Keratinocyte (primary cell): ENCODE results near the gene ALKBH2. TPM values are rescaled to one million over a fixed set of nuclear protein-coding genes. Genes with fewer than 3 reads are reported as not detected.

Source experiments
- DNase-seq: peaks from one replicate; pipeline ENCODE4 v3.0.0-alpha.2; 2011; ENCODE audit warnings: low read depth, missing footprints, low spot score
- FAIRE-seq: peaks from 2 replicates; lab custom pipeline; 2011; peaks lifted over from hg19 to GRCh38; lab: Jason Lieb, UNC
- H2AFZ ChIP-seq: 2 replicates; pipeline ENCODE4 v1.6.0; 2012; ENCODE audit warnings: low read length, control low read depth, inconsistent platforms; ENCODE audit not compliant: control insufficient read depth
- H3K27ac ChIP-seq: 2 replicates; pipeline ENCODE4 v1.5.1; 2011; ENCODE audit warnings: low read length; ENCODE audit not compliant: control insufficient read depth, insufficient read depth
- H3K27me3 ChIP-seq: 3 replicates; pipeline ENCODE4 v1.6.0; 2011; ENCODE audit warnings: low read length; ENCODE audit not compliant: control insufficient read depth, insufficient read depth; ENCODE audit errors: extremely low read depth
- H3K36me3 ChIP-seq, 2 experiments: 2 replicates in 1 of 2; 3 replicates in 1 of 2; pipeline ENCODE4 v1.5.1; 2011; ENCODE audit warnings: low read length in 2 of 2, mild to moderate bottlenecking in 1 of 2; ENCODE audit not compliant: control insufficient read depth in 2 of 2, insufficient read depth in 2 of 2; ENCODE audit errors: extremely low read depth in 1 of 2
- H3K4me1 ChIP-seq: 3 replicates; pipeline ENCODE4 v1.5.1; 2011; ENCODE audit warnings: low read length; ENCODE audit not compliant: control insufficient read depth, insufficient read depth; ENCODE audit errors: extremely low read depth
- H3K4me2 ChIP-seq: 3 replicates; pipeline ENCODE4 v1.6.0; 2011; ENCODE audit warnings: low read depth, low read length; ENCODE audit not compliant: control insufficient read depth, insufficient read depth; ENCODE audit errors: extremely low read depth
- H3K4me3 ChIP-seq, 3 experiments: fragments of 200-600 bp in 1 of 3; sonication (generic) in 1 of 3; 2 replicates in 2 of 3; 3 replicates in 1 of 3; pipeline ENCODE4 v1.5.1; 2011 to 2016; ENCODE audit warnings: low read length in 3 of 3, mild to moderate bottlenecking in 3 of 3, control low read depth in 2 of 3, inconsistent platforms in 1 of 3, low read depth in 1 of 3, mixed read lengths in 1 of 3, mixed run types in 1 of 3, moderate library complexity in 1 of 3; ENCODE audit not compliant: control insufficient read depth in 2 of 3, insufficient read depth in 2 of 3; ENCODE audit errors: extremely low read depth in 1 of 3
- H3K79me2 ChIP-seq: 2 replicates; pipeline ENCODE4 v1.6.0; 2012; ENCODE audit warnings: low read length; ENCODE audit not compliant: control insufficient read depth, insufficient read depth
- H3K9ac ChIP-seq: 3 replicates; pipeline ENCODE4 v1.6.0; 2011; ENCODE audit warnings: low read length; ENCODE audit not compliant: control insufficient read depth, insufficient read depth; ENCODE audit errors: extremely low read depth
- H3K9me1 ChIP-seq: 3 replicates; pipeline ENCODE4 v1.6.0; 2011; ENCODE audit warnings: low read length; ENCODE audit not compliant: control insufficient read depth, insufficient read depth; ENCODE audit errors: extremely low read depth
- H3K9me3 ChIP-seq: 2 replicates; pipeline ENCODE4 v1.5.1; 2012; ENCODE audit warnings: low read depth, low read length; ENCODE audit not compliant: control insufficient read depth
- H4K20me1 ChIP-seq: 3 replicates; pipeline ENCODE4 v1.6.0; 2011; ENCODE audit warnings: low read length; ENCODE audit not compliant: control insufficient read depth, insufficient read depth; ENCODE audit errors: extremely low read depth
- EZH2 ChIP-seq: IDR thresholded peaks from one replicate; pipeline ENCODE4 v1.6.1; 2012; ENCODE audit warnings: inconsistent platforms, mild to moderate bottlenecking, low read length, moderate library complexity
- dilution Hi-C: fragments of 300-500 bp; cut with MboI; formaldehyde crosslinking; loops from one replicate; pipeline ENCODE4 v1.7.0; 2020; ENCODE audit warnings: low sequenced_read_pairs; ENCODE audit not compliant: extremely low pct_ligation_motif_present
- polyA plus RNA-seq, 5 experiments: library from polyadenylated mRNA; depleted of rRNA in 3 of 5; stranded (reverse) in 3 of 5; stranded (forward) in 1 of 5; unstranded in 1 of 5; fragments of >200 nt; gene quantifications; 1 replicate in 1 of 5; 2 replicates in 3 of 5; 3 replicates in 1 of 5; pipeline versions ENCODE4 v1.2.1 to v1.2.3, GENCODE V29; 2011 to 2012; ENCODE audit warnings: missing spikeins in 2 of 5, low read depth in 1 of 5, low replicate concordance in 1 of 5
- TF ChIP-seq, protein P1 (sequence below), 3 experiments: IDR thresholded peaks in 1 of 3; conservative IDR thresholded peaks in 1 of 3; optimal IDR thresholded peaks in 1 of 3; 2 replicates in 2 of 3; 3 replicates in 1 of 3; pipeline versions ENCODE3 to v1.5.1; 2011; ENCODE audit warnings: low read length in 3 of 3, mild to moderate bottlenecking in 3 of 3, moderate library complexity in 2 of 3, control low read depth in 1 of 3, inconsistent platforms in 1 of 3; ENCODE audit not compliant: insufficient read depth in 2 of 3; ENCODE audit errors: extremely low read depth in 1 of 3

ALKBH2 gene
- polyA plus RNA-seq, 1 donor (not counting 4 experiments of a cell fraction or from before 2014, with no cell fraction given), result 25.2 TPM

DNA sequence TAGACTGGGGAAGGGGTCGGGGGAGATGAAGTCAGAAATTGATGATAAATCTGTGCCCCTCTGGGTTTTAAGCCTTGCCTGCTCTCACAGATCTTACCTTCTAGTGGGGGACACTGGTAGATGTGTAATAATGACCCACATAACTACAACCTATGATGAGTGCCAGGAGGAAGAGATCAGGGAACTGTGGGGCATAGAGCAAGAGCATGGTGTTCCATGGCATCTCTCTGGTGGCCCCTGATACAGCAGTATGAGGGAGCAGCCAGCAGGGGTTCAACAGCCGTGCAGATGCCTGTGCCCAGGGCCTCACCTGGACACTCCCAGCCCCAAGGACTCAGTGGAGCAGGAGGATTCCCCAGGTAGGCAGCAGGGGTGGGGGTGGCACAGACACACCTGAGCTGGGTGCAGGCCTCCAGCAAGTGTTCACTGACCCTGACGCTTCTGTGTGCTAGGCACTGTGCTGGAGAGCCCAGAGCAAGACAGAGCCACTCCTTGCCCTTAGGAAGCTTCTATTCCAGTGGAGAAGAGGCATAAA, 28.1 kb upstream of the ALKBH2 start:
- H3K9me3 ChIP-seq, result no peaks in the 10 kb centered on the region
- H2AFZ ChIP-seq, result no peak overlapping the region
- H3K4me2 ChIP-seq, result no peak overlapping the region
- dilution Hi-C loops, result loop anchor here (25.0 kb wide), 1 partner anchor 266 kb away; no protein-coding TSS in a partner anchor
- H3K4me1 ChIP-seq, result no peaks in the 10 kb centered on the region
- TF ChIP-seq EZH2, result no peak
- TF ChIP-seq, protein P1, sequence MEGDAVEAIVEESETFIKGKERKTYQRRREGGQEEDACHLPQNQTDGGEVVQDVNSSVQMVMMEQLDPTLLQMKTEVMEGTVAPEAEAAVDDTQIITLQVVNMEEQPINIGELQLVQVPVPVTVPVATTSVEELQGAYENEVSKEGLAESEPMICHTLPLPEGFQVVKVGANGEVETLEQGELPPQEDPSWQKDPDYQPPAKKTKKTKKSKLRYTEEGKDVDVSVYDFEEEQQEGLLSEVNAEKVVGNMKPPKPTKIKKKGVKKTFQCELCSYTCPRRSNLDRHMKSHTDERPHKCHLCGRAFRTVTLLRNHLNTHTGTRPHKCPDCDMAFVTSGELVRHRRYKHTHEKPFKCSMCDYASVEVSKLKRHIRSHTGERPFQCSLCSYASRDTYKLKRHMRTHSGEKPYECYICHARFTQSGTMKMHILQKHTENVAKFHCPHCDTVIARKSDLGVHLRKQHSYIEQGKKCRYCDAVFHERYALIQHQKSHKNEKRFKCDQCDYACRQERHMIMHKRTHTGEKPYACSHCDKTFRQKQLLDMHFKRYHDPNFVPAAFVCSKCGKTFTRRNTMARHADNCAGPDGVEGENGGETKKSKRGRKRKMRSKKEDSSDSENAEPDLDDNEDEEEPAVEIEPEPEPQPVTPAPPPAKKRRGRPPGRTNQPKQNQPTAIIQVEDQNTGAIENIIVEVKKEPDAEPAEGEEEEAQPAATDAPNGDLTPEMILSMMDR (optimal IDR thresholded peaks at IDR 0.05 in 1 of 3, IDR thresholded peaks at IDR 0.05 in 1 of 3, conservative IDR thresholded peaks at IDR 0.05 in 1 of 3; ENCODE audit: extremely low read depth in 1 of 3, insufficient read depth in 2 of 3, low read length in 3 of 3), result no peak
- no peaks in the 10 kb centered on the region for H4K20me1 ChIP-seq
- no peaks in the 10 kb centered on the region for H3K79me2 ChIP-seq
- H3K27ac ChIP-seq, result no peak overlapping the region
- H3K27me3 ChIP-seq, result no peaks in the 10 kb centered on the region
- FAIRE-seq (no peak), DNase-seq (no peak)
- H3K9me1 ChIP-seq, result no peaks in the 10 kb centered on the region
- no peak overlapping the region for H3K9ac ChIP-seq
- H3K4me3 ChIP-seq, result no peak overlapping the region
- no peaks in the 10 kb centered on the region for H3K36me3 ChIP-seq

DNA sequence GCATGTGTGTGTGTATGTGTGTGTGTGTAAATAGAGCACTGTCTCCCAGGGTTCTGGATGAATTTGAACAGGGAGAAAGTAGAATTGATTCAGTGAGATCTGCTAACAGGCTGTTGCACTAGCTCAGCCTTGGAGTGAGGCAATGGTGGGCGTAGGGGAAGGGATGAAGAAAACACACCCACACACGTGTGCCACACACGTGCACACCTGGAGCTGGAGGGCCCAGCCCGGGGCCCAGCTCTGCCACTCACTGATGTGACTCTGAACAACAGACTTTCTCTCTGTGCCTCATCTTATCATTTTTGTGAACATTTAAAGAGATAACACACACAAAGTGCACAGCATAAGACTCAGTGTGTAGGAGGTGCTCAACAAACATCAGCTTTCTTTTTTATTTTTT, 27.3 kb upstream of the ALKBH2 start:
- H4K20me1 ChIP-seq, result no peaks in the 10 kb centered on the region
- no peak for TF ChIP-seq EZH2
- TF ChIP-seq, protein P1 (optimal IDR thresholded peaks at IDR 0.05 in 1 of 3, IDR thresholded peaks at IDR 0.05 in 1 of 3, conservative IDR thresholded peaks at IDR 0.05 in 1 of 3; ENCODE audit: extremely low read depth in 1 of 3, insufficient read depth in 2 of 3, low read length in 3 of 3), result no peak
- H3K36me3 ChIP-seq, result no peaks in the 10 kb centered on the region
- H2AFZ ChIP-seq, result no peak overlapping the region
- dilution Hi-C loops, result loop anchor here (25.0 kb wide), 1 partner anchor 267 kb away; no protein-coding TSS in a partner anchor
- no peaks in the 10 kb centered on the region for H3K4me1 ChIP-seq
- no peak overlapping the region for H3K4me3 ChIP-seq
- no peaks in the 10 kb centered on the region for H3K9me3 ChIP-seq
- no peaks in the 10 kb centered on the region for H3K9me1 ChIP-seq
- no peaks in the 10 kb centered on the region for H3K27me3 ChIP-seq
- DNase-seq (no peak), FAIRE-seq (no peak)
- H3K79me2 ChIP-seq, result no peaks in the 10 kb centered on the region
- no peak overlapping the region for H3K27ac ChIP-seq
- H3K9ac ChIP-seq, result no peak overlapping the region
- no peak overlapping the region for H3K4me2 ChIP-seq
